Erythroblast (primary cell): ENCODE data around the gene MGAT4B.

Experiments
- GATA1 ChIP-seq: IDR thresholded peaks from 2 replicates; pipeline ENCODE4 v1.6.1; 2011; ENCODE audit warnings: low read depth, mild to moderate bottlenecking, control low read depth, low read length, moderate library complexity
- POLR2A ChIP-seq: IDR thresholded peaks from 2 replicates; pipeline ENCODE4 v1.6.1; 2011; ENCODE audit warnings: mild to moderate bottlenecking, low read length

GRCh38 chr5:179819296-179820126 is 12.8 kb upstream of the MGAT4B start:
- TF ChIP-seq POLR2A (no peak), GATA1 (no peak)
